AG10803 (cell line): ENCODE measurements around the gene KIAA0753.
A peak's percentile ranks its signal among the peaks of the same experiment; 100 is the strongest.

Experiments used
- DNase-seq: peaks from one replicate; pipeline ENCODE4 v3.0.0; 2010; ENCODE audit warnings: low read depth
- H3K4me3 ChIP-seq: 2 replicates; pipeline ENCODE4 v1.5.1; 2011; ENCODE audit warnings: mild to moderate bottlenecking, low read length, control low read depth
- TF ChIP-seq, protein P1 (sequence below): conservative IDR thresholded peaks from 2 replicates; pipeline ENCODE4 v1.5.1; 2011; ENCODE audit warnings: mild to moderate bottlenecking, low read length, control low read depth, inconsistent platforms

KIAA0753 gene

DNA sequence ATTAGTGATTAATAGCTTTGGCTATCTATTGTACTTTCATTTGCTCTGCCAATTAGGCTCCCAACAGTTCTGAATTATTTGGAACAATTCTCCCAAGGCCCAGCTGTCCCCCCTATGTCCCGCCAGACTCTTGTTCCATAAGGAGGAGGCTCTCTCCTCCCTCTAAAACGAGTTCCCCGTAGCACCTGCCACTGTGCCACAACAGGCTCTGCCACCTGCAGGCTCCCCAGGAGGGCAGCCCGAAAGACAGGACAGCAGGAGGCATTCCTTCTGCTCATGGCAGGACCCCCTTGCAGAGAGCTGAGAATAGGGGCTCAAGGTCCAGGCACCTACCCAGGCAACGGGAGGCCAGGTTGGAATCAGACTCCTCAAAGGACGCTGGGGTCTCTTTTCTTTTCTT is 93.2 kb downstream of the KIAA0753 start:
- TF ChIP-seq, protein P1, sequence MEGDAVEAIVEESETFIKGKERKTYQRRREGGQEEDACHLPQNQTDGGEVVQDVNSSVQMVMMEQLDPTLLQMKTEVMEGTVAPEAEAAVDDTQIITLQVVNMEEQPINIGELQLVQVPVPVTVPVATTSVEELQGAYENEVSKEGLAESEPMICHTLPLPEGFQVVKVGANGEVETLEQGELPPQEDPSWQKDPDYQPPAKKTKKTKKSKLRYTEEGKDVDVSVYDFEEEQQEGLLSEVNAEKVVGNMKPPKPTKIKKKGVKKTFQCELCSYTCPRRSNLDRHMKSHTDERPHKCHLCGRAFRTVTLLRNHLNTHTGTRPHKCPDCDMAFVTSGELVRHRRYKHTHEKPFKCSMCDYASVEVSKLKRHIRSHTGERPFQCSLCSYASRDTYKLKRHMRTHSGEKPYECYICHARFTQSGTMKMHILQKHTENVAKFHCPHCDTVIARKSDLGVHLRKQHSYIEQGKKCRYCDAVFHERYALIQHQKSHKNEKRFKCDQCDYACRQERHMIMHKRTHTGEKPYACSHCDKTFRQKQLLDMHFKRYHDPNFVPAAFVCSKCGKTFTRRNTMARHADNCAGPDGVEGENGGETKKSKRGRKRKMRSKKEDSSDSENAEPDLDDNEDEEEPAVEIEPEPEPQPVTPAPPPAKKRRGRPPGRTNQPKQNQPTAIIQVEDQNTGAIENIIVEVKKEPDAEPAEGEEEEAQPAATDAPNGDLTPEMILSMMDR, result no peak
- H3K4me3 ChIP-seq, result no peak overlapping the region
- no peak for DNase-seq

DNA sequence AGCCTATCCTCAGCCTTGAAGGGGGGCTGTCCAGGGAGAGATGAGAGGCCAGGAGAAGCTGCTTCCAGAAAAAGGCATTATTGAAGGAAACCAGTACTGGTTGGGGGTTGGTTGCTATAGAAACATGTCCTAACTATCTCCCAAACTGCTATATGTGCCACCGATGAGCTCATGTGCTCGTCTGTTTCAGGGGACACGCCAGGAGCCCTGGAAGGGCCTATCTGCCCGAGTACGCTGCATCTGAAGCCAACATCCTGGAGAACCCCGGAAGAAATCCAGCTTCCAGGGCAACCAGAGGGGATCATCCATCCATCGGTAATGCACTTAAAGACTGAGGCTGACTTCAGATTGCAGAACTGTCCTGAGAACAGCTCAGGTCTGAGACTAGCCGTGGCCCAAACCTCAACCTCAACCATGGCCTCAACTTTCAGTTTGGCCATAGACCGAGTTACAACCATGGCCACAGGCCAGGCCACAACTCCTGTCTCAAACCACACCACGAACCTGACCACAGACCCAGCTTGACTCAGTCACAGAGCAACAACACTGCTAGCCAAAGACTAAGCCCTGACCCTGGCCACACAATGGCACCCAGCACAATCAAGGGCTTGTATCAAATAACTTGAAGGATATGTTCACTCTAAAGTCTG is 94.3 kb downstream of the KIAA0753 start:
- DNase-seq, result peak; percentile 69

DNA sequence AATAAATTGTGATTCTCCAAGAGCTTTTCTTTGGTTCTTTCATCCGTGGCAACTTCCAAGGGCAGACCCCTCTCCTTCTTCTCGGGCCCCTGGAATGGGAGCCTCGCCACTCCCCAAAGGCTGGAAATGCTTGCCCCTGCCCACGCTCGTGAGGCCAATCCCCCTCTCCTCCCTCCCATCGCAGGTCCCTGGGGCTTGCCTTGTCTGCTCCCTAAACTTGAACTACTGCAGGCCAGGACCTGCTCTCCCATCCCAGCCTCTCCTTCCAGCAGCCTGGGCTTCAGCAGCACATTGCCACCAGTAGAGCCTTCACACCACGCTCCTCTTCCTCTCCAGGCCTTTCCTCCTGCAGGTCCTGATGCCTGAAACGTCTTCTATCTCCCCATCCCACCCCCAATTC is 95.2 kb downstream of the KIAA0753 start:
- no peak overlapping the region for H3K4me3 ChIP-seq
- TF ChIP-seq, protein P1, result no peak
- DNase-seq, result no peak

More for the DNA sequence above, 94.3 kb downstream of the KIAA0753 start:
- TF ChIP-seq, protein P1, result no peak
- no peak overlapping the region for H3K4me3 ChIP-seq

DNA sequence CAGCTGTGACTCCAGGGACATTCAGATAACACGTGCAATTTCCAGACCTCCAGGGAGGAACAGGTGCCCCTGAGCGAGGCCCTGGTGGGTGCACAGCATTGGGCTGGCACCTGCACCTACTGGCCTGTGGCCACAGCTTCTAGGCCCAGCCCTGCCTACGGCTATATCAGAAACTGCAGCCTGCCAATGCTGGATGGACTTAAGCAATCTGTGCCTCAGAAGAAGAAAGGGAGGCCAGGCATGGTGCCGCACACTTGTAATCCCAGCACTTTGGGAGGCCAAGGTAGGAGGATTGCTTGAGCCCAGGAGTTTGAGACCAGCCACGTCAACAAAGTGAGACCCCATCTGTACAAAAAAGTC is 96.5 kb downstream of the KIAA0753 start:
- DNase-seq, result no peak
- H3K4me3 ChIP-seq, result no peak overlapping the region
- TF ChIP-seq, protein P1, result no peak

DNA sequence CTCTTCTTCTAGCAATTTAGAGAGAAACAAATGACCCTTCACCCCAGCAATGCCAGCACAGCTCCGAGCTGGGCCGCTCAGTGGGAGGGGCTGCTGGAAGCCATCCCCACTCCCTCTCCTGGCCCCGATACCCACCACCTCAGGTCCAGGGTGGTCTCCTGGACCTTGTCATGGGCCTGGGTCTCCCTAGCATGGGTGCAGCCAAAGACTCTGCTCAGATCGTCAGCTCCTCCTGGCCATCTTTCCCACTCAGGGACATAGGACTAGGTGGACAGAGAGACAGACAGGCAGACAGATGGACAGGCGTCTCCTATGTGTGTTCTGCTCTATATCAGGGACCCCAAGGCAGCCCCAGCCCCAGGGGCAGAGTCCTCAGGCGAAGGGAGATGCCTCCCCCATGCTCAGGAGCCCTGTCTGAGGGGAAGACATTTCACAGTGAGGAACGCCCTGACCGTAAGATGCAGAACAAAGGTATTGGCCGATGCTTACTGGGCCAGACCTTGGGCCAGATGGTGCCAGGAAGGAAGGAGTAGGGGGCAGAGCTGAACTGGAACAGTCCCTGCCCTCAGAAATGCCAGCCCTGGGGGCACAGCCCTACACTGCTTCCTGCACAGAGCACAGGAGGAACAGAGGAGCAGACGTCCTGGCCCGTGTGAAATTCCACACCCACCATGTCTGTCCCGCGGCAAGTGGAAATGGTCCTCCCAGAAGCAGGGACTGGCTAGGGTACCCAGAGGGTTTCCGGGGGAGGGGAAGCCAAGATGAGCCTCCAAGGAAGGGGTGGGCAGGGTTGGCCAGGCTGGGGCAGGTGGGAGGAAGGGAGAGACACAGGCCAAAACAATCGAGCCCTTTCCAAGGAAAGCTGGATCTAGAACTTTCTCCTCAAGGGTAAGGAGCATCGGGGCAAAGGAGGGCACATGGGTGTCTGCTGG is 97.2 kb downstream of the KIAA0753 start:
- H3K4me3 ChIP-seq, result no peak overlapping the region
- DNase-seq, result no peak
- TF ChIP-seq, protein P1, result no peak

DNA sequence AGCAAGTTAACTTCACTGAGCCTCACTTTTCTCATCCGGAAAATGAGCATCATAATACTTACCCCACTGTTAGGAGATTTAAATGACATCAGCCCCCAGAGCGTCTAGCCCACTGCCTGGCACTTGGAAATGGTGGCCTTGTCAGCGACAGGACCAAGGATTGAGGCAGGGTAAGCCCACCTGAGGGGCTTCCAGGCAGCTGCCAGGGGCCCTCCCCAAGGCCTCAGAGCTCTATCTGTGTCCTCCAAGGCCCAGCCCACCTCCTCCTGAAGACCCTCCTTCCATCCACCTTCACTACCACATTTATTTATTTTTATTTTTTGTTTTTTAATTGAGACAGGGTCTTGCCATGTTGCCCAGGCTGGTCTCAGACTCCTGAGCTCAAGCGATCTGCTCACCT is 97.9 kb downstream of the KIAA0753 start:
- no peak overlapping the region for H3K4me3 ChIP-seq
- no peak for DNase-seq
- TF ChIP-seq, protein P1, result no peak

DNA sequence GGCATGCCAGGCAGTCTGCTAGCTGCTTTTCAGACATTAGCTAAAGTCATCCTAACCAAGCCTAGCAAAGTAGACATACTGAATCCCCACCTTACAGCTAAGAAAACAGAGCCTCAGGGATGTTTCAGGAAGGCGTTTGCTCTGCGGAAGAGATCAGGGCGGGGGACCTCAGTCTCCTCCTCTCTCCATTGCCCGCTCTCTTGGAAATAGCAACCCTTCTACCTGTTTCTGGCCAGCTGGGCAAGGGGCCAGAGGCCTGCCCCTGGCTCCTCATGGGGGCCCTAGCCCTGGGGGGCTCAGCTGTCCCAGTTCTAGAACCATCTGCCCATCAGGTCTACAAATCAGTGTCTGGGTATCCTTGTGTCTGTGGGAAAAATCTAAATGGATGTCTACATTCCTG is 98.6 kb downstream of the KIAA0753 start:
- no peak for DNase-seq
- TF ChIP-seq, protein P1, result no peak

More for the DNA sequence above, 98.6 kb downstream of the KIAA0753 start:
- no peak overlapping the region for H3K4me3 ChIP-seq
